HL-60 (cell line): Measurements from ENCODE around the gene TNFSF10.
"Not testable (repeated sequence)": the region's sequence is repeated elsewhere in the genome, so short reads cannot be mapped to it uniquely, and the experiment has no call there.

Experiments used
- GABPA ChIP-seq: IDR thresholded peaks from 2 replicates; pipeline ENCODE4 v1.6.1; 2012; ENCODE audit warnings: low read depth
- POLR2AphosphoS5 ChIP-seq: IDR thresholded peaks from 2 replicates; pipeline ENCODE4 v1.6.1; 2012; ENCODE audit warnings: low read depth
- SPI1 ChIP-seq: IDR thresholded peaks from 2 replicates; pipeline ENCODE4 v1.6.1; 2012; ENCODE audit warnings: low read depth, mild to moderate bottlenecking, borderline replicate concordance
- TF ChIP-seq, protein P1 (sequence below): IDR thresholded peaks from 2 replicates; pipeline ENCODE4 v1.6.1; 2012; ENCODE audit warnings: low read depth; ENCODE audit not compliant: insufficient replicate concordance
- TF ChIP-seq, protein P2 (sequence below): IDR thresholded peaks from one replicate; pipeline ENCODE4 v1.5.1; 2011; ENCODE audit warnings: low read length, control low read depth, inconsistent platforms; ENCODE audit not compliant: insufficient read depth

DNA sequence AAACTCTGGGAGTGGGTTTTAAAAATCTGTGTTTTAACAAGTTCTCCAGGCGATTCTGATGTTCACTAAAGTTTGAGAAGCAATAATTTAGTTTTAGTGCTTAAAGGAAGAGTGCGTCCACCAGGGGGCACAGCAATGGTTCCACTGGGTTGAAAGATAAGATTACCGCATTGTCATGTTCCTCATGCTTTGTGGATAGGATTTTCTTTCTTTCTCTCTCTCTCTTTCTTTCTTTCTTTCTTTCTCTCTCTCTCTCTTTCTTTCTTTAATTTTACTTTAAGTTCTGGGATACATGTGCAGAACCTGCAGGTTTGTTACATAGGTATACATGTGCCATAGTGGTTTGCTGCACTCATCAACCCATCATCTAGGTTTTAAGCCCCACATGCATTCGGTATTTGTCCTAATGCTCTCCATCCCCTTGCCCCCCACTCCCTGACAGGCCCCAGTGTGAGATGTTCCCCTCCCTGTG, 33.0 kb downstream of the TNFSF10 start:
- TF ChIP-seq, protein P1, sequence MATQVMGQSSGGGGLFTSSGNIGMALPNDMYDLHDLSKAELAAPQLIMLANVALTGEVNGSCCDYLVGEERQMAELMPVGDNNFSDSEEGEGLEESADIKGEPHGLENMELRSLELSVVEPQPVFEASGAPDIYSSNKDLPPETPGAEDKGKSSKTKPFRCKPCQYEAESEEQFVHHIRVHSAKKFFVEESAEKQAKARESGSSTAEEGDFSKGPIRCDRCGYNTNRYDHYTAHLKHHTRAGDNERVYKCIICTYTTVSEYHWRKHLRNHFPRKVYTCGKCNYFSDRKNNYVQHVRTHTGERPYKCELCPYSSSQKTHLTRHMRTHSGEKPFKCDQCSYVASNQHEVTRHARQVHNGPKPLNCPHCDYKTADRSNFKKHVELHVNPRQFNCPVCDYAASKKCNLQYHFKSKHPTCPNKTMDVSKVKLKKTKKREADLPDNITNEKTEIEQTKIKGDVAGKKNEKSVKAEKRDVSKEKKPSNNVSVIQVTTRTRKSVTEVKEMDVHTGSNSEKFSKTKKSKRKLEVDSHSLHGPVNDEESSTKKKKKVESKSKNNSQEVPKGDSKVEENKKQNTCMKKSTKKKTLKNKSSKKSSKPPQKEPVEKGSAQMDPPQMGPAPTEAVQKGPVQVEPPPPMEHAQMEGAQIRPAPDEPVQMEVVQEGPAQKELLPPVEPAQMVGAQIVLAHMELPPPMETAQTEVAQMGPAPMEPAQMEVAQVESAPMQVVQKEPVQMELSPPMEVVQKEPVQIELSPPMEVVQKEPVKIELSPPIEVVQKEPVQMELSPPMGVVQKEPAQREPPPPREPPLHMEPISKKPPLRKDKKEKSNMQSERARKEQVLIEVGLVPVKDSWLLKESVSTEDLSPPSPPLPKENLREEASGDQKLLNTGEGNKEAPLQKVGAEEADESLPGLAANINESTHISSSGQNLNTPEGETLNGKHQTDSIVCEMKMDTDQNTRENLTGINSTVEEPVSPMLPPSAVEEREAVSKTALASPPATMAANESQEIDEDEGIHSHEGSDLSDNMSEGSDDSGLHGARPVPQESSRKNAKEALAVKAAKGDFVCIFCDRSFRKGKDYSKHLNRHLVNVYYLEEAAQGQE: not testable (repeated sequence)
- not testable (repeated sequence) for TF ChIP-seq SPI1, GABPA, POLR2AphosphoS5
- TF ChIP-seq, protein P2, sequence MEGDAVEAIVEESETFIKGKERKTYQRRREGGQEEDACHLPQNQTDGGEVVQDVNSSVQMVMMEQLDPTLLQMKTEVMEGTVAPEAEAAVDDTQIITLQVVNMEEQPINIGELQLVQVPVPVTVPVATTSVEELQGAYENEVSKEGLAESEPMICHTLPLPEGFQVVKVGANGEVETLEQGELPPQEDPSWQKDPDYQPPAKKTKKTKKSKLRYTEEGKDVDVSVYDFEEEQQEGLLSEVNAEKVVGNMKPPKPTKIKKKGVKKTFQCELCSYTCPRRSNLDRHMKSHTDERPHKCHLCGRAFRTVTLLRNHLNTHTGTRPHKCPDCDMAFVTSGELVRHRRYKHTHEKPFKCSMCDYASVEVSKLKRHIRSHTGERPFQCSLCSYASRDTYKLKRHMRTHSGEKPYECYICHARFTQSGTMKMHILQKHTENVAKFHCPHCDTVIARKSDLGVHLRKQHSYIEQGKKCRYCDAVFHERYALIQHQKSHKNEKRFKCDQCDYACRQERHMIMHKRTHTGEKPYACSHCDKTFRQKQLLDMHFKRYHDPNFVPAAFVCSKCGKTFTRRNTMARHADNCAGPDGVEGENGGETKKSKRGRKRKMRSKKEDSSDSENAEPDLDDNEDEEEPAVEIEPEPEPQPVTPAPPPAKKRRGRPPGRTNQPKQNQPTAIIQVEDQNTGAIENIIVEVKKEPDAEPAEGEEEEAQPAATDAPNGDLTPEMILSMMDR: peak; percentile 46
